D721Med (cell line): ENCODE data around the gene ACIN1.
"Not testable (repeated sequence)": the region's sequence is repeated elsewhere in the genome, so short reads cannot be mapped to it uniquely, and the experiment has no call there.

ENCODE experiments used
- DNase-seq: peaks from one replicate; pipeline ENCODE4 v3.0.0; 2011; ENCODE audit warnings: low spot score; ENCODE audit not compliant: insufficient read length
- FAIRE-seq: peaks from 2 replicates; lab custom pipeline; 2011; peaks lifted over from hg19 to GRCh38; lab: Jason Lieb, UNC
- TF ChIP-seq, protein P1 (sequence below): IDR thresholded peaks from 2 replicates; pipeline ENCODE4 v1.5.1; 2012; ENCODE audit warnings: mild to moderate bottlenecking, control low read depth; ENCODE audit not compliant: insufficient read depth; ENCODE audit errors: missing control alignments

ACIN1 gene

GRCh38 chr14:23113431-23114119 is 18.6 kb upstream of the ACIN1 start:
- FAIRE-seq (no peak), DNase-seq (no peak)

GRCh38 chr14:23112359-23113178 is 17.6 kb upstream of the ACIN1 start:
- TF ChIP-seq, protein P1, sequence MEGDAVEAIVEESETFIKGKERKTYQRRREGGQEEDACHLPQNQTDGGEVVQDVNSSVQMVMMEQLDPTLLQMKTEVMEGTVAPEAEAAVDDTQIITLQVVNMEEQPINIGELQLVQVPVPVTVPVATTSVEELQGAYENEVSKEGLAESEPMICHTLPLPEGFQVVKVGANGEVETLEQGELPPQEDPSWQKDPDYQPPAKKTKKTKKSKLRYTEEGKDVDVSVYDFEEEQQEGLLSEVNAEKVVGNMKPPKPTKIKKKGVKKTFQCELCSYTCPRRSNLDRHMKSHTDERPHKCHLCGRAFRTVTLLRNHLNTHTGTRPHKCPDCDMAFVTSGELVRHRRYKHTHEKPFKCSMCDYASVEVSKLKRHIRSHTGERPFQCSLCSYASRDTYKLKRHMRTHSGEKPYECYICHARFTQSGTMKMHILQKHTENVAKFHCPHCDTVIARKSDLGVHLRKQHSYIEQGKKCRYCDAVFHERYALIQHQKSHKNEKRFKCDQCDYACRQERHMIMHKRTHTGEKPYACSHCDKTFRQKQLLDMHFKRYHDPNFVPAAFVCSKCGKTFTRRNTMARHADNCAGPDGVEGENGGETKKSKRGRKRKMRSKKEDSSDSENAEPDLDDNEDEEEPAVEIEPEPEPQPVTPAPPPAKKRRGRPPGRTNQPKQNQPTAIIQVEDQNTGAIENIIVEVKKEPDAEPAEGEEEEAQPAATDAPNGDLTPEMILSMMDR = no peak
- DNase-seq = no peak
- FAIRE-seq = no peak

More at GRCh38 chr14:23113431-23114119, 18.6 kb upstream of the ACIN1 start:
- TF ChIP-seq, protein P1 = no peak

DNA sequence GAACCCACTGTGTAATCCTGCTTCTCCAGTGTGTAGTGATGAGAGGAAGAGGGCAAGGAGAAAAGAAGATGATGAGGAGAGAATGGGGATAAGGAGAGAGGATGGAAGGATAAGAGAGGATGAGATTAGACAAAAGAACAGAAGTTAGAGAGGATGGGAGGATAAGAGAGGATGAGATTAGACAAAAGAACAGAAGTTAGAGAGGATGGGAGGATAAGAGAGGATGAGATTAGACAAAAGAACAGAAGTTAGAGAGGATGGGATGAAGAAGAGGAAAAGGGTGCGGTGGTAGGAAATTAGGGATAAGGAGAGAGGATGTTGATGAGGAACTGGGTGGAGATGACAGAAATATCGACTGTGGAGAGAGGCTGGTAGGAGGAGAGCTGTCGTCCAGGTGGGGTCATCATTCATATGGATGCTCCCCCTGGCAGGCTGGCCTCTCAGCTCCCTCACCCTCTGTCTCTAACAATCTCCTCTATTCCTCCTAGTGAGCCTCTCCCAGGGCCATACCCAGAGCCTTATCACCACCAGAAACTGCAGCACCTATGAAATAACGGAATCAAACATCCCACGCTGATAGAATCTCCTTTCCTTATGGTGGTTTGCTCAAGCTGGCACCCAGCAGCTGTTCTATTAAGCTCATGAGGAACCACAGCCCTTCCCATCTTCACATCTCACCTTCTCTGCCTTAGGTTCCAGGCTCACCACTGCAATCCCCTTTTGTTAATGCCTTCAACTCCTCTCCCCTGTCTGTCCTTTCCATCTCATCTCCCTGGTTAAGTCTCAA is 15.8 kb upstream of the ACIN1 start:
- no peak for FAIRE-seq

DNA sequence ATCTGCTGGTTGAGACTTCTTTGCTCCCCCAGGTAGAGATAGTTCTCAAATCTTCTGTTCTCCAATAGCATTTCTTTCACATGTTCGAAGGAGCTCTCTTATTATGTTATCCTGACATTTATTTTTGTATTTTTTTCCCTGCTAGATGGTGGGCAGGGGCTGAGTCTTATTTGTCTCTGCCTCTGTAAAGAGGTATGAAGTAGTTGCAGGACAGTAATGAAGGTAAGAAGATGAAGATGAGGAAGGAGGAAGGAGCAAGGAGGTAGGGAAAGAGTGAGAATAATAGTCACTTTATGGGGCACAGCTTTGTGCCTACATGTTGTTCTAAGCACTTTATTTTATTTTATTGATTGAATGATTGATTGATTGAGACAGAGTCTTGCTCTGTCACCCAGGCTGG is 14.8 kb upstream of the ACIN1 start:
- TF ChIP-seq, protein P1 = no peak
- no peak for DNase-seq
- no peak for FAIRE-seq

More for the DNA sequence above, 15.8 kb upstream of the ACIN1 start:
- TF ChIP-seq, protein P1 = no peak
- no peak for DNase-seq

DNA sequence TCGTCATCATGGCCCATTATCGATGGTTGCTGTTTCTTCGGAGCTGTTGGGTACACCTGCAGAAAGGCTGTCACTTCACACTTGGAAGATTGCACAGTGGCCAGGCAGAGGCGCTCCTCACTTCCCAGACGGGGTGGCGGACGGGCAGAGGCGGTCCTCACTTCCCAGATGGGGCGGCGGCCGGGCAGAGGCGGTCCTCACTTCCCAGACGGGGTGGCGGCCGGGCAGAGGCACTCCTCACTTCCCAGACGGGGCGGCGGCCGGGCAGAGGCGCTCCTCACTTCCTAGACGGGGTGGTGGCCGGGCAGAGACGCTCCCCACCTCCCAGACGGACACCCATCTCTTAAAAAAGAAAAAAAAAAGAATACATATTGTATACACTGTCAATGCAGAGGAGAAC is 13.2 kb upstream of the ACIN1 start:
- FAIRE-seq, DNase-seq: not testable (repeated sequence)

- DNase-seq, FAIRE-seq: not testable (repeated sequence)
These were observed 12.7 kb upstream of the ACIN1 start for GRCh38 chr14:23107620-23108019.

DNA sequence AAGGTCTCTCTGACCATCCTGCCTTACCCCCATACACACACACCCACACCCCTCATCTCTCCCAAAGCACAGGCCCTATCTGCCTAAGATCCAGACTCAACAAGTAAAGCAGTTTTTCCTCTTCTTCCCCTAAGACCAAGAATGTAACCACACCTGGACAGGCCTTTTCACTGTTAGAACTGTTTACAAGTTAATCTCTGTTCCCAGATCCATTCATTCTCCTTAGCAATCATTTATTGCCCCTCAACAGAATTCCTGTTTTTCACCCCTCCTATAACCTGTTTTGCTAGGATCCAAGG is 11.8 kb upstream of the ACIN1 start:
- FAIRE-seq = no peak
- DNase-seq = no peak
- TF ChIP-seq, protein P1 = no peak

DNA sequence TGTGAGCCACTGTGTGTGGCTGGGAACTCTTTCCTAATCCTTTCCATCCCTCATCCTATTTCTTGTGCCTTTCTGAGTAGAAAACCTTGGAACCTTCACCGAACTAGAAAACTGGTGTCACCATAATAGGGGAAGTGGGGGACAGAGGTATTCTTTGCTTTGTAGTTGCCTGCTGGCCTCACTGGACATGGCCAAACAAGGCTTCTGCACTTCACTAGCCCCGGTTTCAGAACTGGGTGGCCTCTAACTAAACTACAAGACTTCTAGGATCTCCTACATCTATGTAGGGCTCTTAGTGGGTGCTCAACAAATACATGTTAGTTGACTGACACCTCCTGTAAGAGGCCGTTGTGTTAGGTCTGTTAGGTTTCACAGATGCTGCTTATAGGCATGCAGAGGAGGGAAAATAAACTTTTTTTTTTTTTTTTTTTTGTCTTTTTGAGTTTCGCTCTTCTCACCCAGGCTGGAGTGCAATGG is 10.4 kb upstream of the ACIN1 start:
- DNase-seq (no peak), FAIRE-seq (no peak)
- TF ChIP-seq, protein P1 = no peak
